RWPE2 (cell line): ENCODE results near the gene KIAA1549.

ENCODE experiments used
- ATAC-seq: fragments of 200-7000 bp; cut with Tn5 transposase; 3 replicates; pipeline ENCODE4 v1.9.1; 2021; ENCODE audit warnings: low read depth
- DNase-seq: peaks from one replicate; pipeline ENCODE4 v3.0.0-alpha.2; 2020; ENCODE audit warnings: low spot score
- H3K27ac ChIP-seq: fragments of 450-650 bp; 2 replicates; pipeline ENCODE4 v1.5.1; 2017; ENCODE audit warnings: mild to moderate bottlenecking; ENCODE audit not compliant: poor library complexity, severe bottlenecking
- H3K27me3 ChIP-seq: fragments of 250-450 bp; sonication (Bioruptor Pico); 2 replicates; pipeline ENCODE4 v1.5.1; 2021; ENCODE audit warnings: mild to moderate bottlenecking, moderate library complexity; ENCODE audit not compliant: insufficient read depth, poor library complexity, severe bottlenecking
- H3K36me3 ChIP-seq: fragments of 250-450 bp; sonication (Bioruptor Pico); 2 replicates; pipeline ENCODE4 v1.5.1; 2020; ENCODE audit warnings: low read depth, mild to moderate bottlenecking, moderate library complexity
- H3K4me1 ChIP-seq: fragments of 250-450 bp; sonication (Bioruptor Pico); 2 replicates; pipeline ENCODE4 v1.5.1; 2021; ENCODE audit warnings: mild to moderate bottlenecking, moderate library complexity; ENCODE audit not compliant: insufficient read depth, poor library complexity, severe bottlenecking
- H3K4me3 ChIP-seq: fragments of 250-450 bp; sonication (Bioruptor Pico); 2 replicates; pipeline ENCODE4 v1.5.1; 2021; ENCODE audit warnings: mild to moderate bottlenecking, moderate library complexity; ENCODE audit not compliant: severe bottlenecking
- H3K9me3 ChIP-seq: fragments of 250-450 bp; sonication (Bioruptor Pico); 2 replicates; pipeline ENCODE4 v1.5.1; 2021; ENCODE audit warnings: mild to moderate bottlenecking, moderate library complexity; ENCODE audit not compliant: severe bottlenecking
- CTCF ChIP-seq: fragments of 450-650 bp; IDR thresholded peaks from one replicate; pipeline ENCODE4 v1.5.1; 2017; ENCODE audit warnings: mild to moderate bottlenecking, moderate library complexity; ENCODE audit not compliant: poor library complexity, severe bottlenecking

Gene KIAA1549

GRCh38 chr7:138878051-138878450 lies 103.1 kb downstream of the KIAA1549 start:
- no peak overlapping the region for H3K27ac ChIP-seq
- DNase-seq (no peak), ATAC-seq (no peak)
- no peaks in the 10 kb centered on the region for H3K27me3 ChIP-seq
- TF ChIP-seq CTCF, result no peak
- no peaks in the 10 kb centered on the region for H3K36me3 ChIP-seq
- peaks cover 9% of the 10 kb centered on the region for H3K4me1 ChIP-seq
- H3K9me3 ChIP-seq, result no peaks in the 10 kb centered on the region
- H3K4me3 ChIP-seq, result no peak overlapping the region

DNA sequence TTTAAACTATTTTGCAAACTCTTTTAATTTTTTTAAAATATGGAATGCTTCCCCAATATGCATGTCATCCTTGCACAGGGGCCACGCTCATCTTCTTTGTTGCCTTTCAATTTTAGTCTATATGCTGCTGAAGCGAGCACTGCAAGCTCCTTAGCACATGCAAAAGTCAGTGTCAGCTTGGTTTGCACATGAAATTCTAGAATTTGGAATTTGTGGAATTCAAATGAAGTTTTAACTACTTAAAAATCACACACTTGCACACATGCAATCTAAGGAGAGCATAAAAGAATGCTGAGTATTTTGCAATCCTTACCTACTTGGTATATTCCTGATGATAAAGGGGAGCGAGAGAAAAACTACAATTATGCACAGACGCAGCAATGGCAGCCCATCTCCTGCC lies 104.9 kb downstream of the KIAA1549 start:
- DNase-seq (no peak), ATAC-seq (no peak; the same call in 2 of the 3 replicates)
- no peaks in the 10 kb centered on the region for H3K36me3 ChIP-seq
- no peaks in the 10 kb centered on the region for H3K27me3 ChIP-seq
- H3K27ac ChIP-seq, result no peak overlapping the region
- TF ChIP-seq CTCF, result no peak
- no peak overlapping the region for H3K4me3 ChIP-seq
- no peaks in the 10 kb centered on the region for H3K9me3 ChIP-seq
- H3K4me1 ChIP-seq, result peaks cover 16% of the 10 kb centered on the region

DNA sequence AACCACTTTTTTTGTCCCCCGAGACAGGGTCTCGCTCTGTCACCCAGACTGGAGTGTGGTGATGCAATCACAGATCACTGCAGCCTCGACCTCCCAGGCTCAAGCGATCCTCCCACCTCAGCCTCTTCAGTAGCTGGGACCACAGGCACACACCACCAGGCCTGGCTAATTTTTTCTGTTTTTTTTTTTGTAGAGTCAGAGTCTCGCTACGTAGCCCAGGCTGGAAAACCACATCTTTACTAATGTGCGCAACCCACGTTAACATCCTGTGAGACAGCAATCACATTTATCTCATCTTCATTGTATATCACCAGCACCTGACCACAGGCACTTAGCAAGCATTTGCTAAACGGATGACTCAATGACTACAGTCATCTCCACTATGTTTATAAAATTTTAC lies 105.4 kb downstream of the KIAA1549 start:
- Histone ChIP-seq H3K4me3 (no peak overlapping the region), H3K27ac (peak overlapping the region; percentile 16), H3K36me3 (no peaks in the 10 kb centered on the region), H3K27me3 (no peaks in the 10 kb centered on the region), H3K4me1 (peaks cover 16% of the 10 kb centered on the region), H3K9me3 (no peaks in the 10 kb centered on the region)
- no peak for TF ChIP-seq CTCF
- no peak for DNase-seq
- peak; percentile 95 for ATAC-seq

DNA sequence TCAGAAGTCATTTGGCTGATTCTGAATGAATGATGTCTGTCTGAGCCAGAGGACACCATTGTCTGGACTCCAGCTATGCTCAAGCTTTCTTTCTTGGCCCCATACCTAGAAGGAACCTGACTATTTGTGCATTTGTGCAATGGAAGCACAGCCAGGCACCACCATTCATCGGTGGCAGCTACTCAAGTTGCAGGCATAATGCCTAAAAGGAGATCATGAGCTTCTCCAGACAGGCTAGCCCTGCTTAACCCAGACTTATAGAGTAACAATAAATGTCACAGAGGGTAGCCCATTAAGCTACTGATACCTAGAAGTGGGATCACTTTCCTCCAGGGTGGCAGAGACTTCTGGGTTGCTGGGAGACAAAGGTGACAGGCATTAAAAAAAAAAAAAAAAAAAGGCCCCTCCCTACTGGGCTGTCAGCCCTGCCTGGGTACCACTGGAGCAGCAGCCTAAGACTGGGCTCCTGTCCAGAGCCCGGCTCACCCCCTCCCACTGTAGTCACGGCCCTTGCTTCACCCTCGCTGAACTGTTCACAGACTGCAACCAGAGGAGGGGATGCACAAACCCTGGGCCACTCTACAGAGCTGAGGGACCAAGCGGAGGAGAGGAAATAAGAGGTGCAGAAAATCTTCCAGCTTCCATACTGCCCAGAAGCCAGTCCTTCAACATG lies 107.8 kb downstream of the KIAA1549 start:
- H3K27ac ChIP-seq, result no peak overlapping the region
- no peak for ATAC-seq
- no peak overlapping the region for H3K4me3 ChIP-seq
- peaks cover 16% of the 10 kb centered on the region for H3K4me1 ChIP-seq
- H3K9me3 ChIP-seq, result no peaks in the 10 kb centered on the region
- no peaks in the 10 kb centered on the region for H3K27me3 ChIP-seq
- TF ChIP-seq CTCF, result no peak
- no peaks in the 10 kb centered on the region for H3K36me3 ChIP-seq
- DNase-seq, result no peak

GRCh38 chr7:138872576-138872975 lies 108.6 kb downstream of the KIAA1549 start:
- H3K27ac ChIP-seq, result no peak overlapping the region
- no peak for DNase-seq

More at GRCh38 chr7:138872576-138872975, 108.6 kb downstream of the KIAA1549 start:
- TF ChIP-seq CTCF, result no peak
- no peak overlapping the region for H3K4me3 ChIP-seq
- peaks cover 16% of the 10 kb centered on the region for H3K4me1 ChIP-seq
- no peaks in the 10 kb centered on the region for H3K9me3 ChIP-seq
- H3K27me3 ChIP-seq, result no peaks in the 10 kb centered on the region
- ATAC-seq, result peak; percentile 79
- H3K36me3 ChIP-seq, result no peaks in the 10 kb centered on the region
